ENCODE measurements around the gene SARM1. TPM values are rescaled to one million over a fixed set of nuclear protein-coding genes. Genes with fewer than 3 reads are reported as not detected.

Gene SARM1
- total RNA-seq, 1 experiment from 2014 or later, result 37.7 TPM

- no TSS peak for BruUV-seq (replicated peaks)
- no peaks in the 10 kb centered on the region for H3K27me3 ChIP-seq (replicated peaks; ENCODE audit: insufficient read depth, low read depth, low read length, poor library complexity)
- no peak for TF ChIP-seq EZH2 (IDR thresholded peaks at IDR 0.05; ENCODE audit: borderline replicate concordance, low read depth, low read length, poor library complexity, severe bottlenecking)
- TF ChIP-seq CTCF (conservative IDR thresholded peaks at IDR 0.05; ENCODE audit: low read depth, low read length), result no peak
- no peak overlapping the region for H3K4me3 ChIP-seq (ENCODE audit: low read depth, low read length, poor library complexity, severe bottlenecking)
- DNase-seq (ENCODE audit: low spot score), result no peak
- H3K36me3 ChIP-seq (ENCODE audit: insufficient read depth, low read length, poor library complexity, severe bottlenecking), result peaks cover 18% of the 10 kb centered on the region
- H3K27ac ChIP-seq (ENCODE audit: low read depth, low read length, poor library complexity, severe bottlenecking), result no peak overlapping the region
- ChIA-PET CTCF (interaction anchor here (0.9 kb wide), 1 partner anchor 21 kb away, joined by 3 read pairs; no protein-coding TSS in a partner anchor), POLR2A (ENCODE audit: low non-redundant PET) (no interaction called here)
- no peaks in the 10 kb centered on the region for H3K4me1 ChIP-seq (ENCODE audit: insufficient read depth, low read length, poor library complexity, severe bottlenecking)
- H3K9me3 ChIP-seq (ENCODE audit: low read depth, low read length, poor library complexity, severe bottlenecking), result no peaks in the 10 kb centered on the region
- intact Hi-C loops (cut with micrococcal nuclease; ENCODE audit: unreplicated experiment), result no loop called here
Measured at GRCh38 chr17:28395968-28396367, 24.5 kb downstream of the SARM1 start.

GRCh38 chr17:28396635-28397239, 25.2 kb downstream of the SARM1 start:
- H3K4me1 ChIP-seq (ENCODE audit: insufficient read depth, low read length, poor library complexity, severe bottlenecking), result no peaks in the 10 kb centered on the region
- peaks cover 12% of the 10 kb centered on the region for H3K36me3 ChIP-seq (ENCODE audit: insufficient read depth, low read length, poor library complexity, severe bottlenecking)
- no peaks in the 10 kb centered on the region for H3K9me3 ChIP-seq (ENCODE audit: low read depth, low read length, poor library complexity, severe bottlenecking)
- no TSS peak for BruUV-seq (replicated peaks)
- DNase-seq (ENCODE audit: low spot score), result no peak
- no peak overlapping the region for H3K27ac ChIP-seq (ENCODE audit: low read depth, low read length, poor library complexity, severe bottlenecking)
- intact Hi-C loops (cut with micrococcal nuclease; ENCODE audit: unreplicated experiment), result no loop called here
- CTCF ChIA-PET, result interaction anchor here (0.5 to 0.9 kb wide), 2 partner anchors 20 to 28 kb away, joined by 3 to 4 read pairs; no protein-coding TSS in a partner anchor
- POLR2A ChIA-PET (ENCODE audit: low non-redundant PET), result no interaction called here
- H3K27me3 ChIP-seq (replicated peaks; ENCODE audit: insufficient read depth, low read depth, low read length, poor library complexity), result no peaks in the 10 kb centered on the region
- TF ChIP-seq CTCF (conservative IDR thresholded peaks at IDR 0.05; ENCODE audit: low read depth, low read length) (no peak), EZH2 (IDR thresholded peaks at IDR 0.05; ENCODE audit: borderline replicate concordance, low read depth, low read length, poor library complexity, severe bottlenecking) (no peak)
- no peak overlapping the region for H3K4me3 ChIP-seq (ENCODE audit: low read depth, low read length, poor library complexity, severe bottlenecking)

- Histone ChIP-seq H3K4me1 (ENCODE audit: insufficient read depth, low read length, poor library complexity, severe bottlenecking) (no peaks in the 10 kb centered on the region), H3K27ac (ENCODE audit: low read depth, low read length, poor library complexity, severe bottlenecking) (no peak overlapping the region), H3K9me3 (ENCODE audit: low read depth, low read length, poor library complexity, severe bottlenecking) (no peaks in the 10 kb centered on the region), H3K36me3 (ENCODE audit: insufficient read depth, low read length, poor library complexity, severe bottlenecking) (peaks cover 12% of the 10 kb centered on the region), H3K4me3 (ENCODE audit: low read depth, low read length, poor library complexity, severe bottlenecking) (no peak overlapping the region), H3K27me3 (replicated peaks; ENCODE audit: insufficient read depth, low read depth, low read length, poor library complexity) (no peaks in the 10 kb centered on the region)
- POLR2A ChIA-PET (ENCODE audit: low non-redundant PET), result no interaction called here
- CTCF ChIA-PET, result no interaction called here
- BruUV-seq (replicated peaks), result no TSS peak
- no peak for DNase-seq (ENCODE audit: low spot score)
- intact Hi-C loops (cut with micrococcal nuclease; ENCODE audit: unreplicated experiment), result no loop called here
- no peak for TF ChIP-seq CTCF (conservative IDR thresholded peaks at IDR 0.05; ENCODE audit: low read depth, low read length)
- no peak for TF ChIP-seq EZH2 (IDR thresholded peaks at IDR 0.05; ENCODE audit: borderline replicate concordance, low read depth, low read length, poor library complexity, severe bottlenecking)
Measured at GRCh38 chr17:28397275-28397674, 25.8 kb downstream of the SARM1 start.

Data from A673 (cell line).